ENCODE results near the gene EYA2. TPM values are rescaled to one million over a fixed set of nuclear protein-coding genes. Genes with fewer than 3 reads are reported as not detected.

The EYA2 gene
- under 1 TPM in 5 of 6 experiments, not detected in 1; 0.14 to 0.51 (median 0.28) TPM for total RNA-seq (2021; fragmentation: NEBNext Ultra II Directional; extraction: Animal tissue kit (Norgen Biotek cat#: 25700))
- long read RNA-seq: 0 reads

GRCh38 chr20:46894579-46894958 is at the start of gene EYA2:
Gene EYA2 (plus strand): TSS chr20:46894843. CDS start chr20:46990011, 95,168 bp downstream.
- peak within 1 kb of the TSS; percentile 70 for H3K4me3 Mint-ChIP-seq
- TF ChIP-seq, protein P1, sequence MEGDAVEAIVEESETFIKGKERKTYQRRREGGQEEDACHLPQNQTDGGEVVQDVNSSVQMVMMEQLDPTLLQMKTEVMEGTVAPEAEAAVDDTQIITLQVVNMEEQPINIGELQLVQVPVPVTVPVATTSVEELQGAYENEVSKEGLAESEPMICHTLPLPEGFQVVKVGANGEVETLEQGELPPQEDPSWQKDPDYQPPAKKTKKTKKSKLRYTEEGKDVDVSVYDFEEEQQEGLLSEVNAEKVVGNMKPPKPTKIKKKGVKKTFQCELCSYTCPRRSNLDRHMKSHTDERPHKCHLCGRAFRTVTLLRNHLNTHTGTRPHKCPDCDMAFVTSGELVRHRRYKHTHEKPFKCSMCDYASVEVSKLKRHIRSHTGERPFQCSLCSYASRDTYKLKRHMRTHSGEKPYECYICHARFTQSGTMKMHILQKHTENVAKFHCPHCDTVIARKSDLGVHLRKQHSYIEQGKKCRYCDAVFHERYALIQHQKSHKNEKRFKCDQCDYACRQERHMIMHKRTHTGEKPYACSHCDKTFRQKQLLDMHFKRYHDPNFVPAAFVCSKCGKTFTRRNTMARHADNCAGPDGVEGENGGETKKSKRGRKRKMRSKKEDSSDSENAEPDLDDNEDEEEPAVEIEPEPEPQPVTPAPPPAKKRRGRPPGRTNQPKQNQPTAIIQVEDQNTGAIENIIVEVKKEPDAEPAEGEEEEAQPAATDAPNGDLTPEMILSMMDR (IDR thresholded peaks at IDR 0.05): no peak
- peaks cover 8% of the 10 kb centered on the region for H3K9me3 Mint-ChIP-seq
- no peak for DNase-seq
- no peaks in the 10 kb centered on the region for H3K36me3 Mint-ChIP-seq (ENCODE audit: low read depth)
- H3K27me3 Mint-ChIP-seq (ENCODE audit: insufficient read depth): peaks cover 55% of the 10 kb centered on the region
- H3K4me1 Mint-ChIP-seq (ENCODE audit: low read depth): no peaks in the 10 kb centered on the region
- no peak within 1 kb of the TSS for H3K27ac Mint-ChIP-seq

- no peak for DNase-seq
- Mint-ChIP-seq H3K27ac (no peak overlapping the region), H3K4me3 (no peak overlapping the region), H3K9me3 (no peaks in the 10 kb centered on the region; the same call in 1 of the 2 replicates), H3K36me3 (ENCODE audit: low read depth) (no peaks in the 10 kb centered on the region), H3K27me3 (ENCODE audit: insufficient read depth) (peaks cover 7% of the 10 kb centered on the region), H3K4me1 (ENCODE audit: low read depth) (no peaks in the 10 kb centered on the region)
- TF ChIP-seq, protein P1 (IDR thresholded peaks at IDR 0.05): no peak
Measured at GRCh38 chr20:46844965-46845364, 49.7 kb upstream of the EYA2 start.

DNA sequence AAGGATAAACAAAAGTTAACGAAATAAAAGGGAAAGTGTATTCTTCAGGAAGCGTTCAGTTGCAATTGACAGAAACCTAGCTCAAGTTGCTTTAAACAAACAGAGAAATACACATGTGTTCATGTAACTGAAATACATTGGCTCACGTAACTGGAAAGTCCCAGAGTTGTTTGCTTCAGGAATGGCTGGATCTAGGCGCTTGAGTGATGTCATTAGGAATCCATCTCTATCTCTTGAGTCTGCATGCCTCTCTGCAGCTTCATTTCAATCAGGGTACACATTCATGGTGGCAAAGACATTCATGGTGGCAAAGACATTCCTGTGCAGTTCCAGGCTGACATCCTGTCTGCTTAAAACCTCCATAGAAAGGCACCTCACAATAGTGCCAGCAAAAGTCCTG is 45.4 kb upstream of the EYA2 start:
- no peak overlapping the region for H3K4me3 Mint-ChIP-seq
- no peaks in the 10 kb centered on the region for H3K36me3 Mint-ChIP-seq (ENCODE audit: low read depth)
- peaks cover 22% of the 10 kb centered on the region for H3K27me3 Mint-ChIP-seq (ENCODE audit: insufficient read depth)
- H3K4me1 Mint-ChIP-seq (ENCODE audit: low read depth): no peaks in the 10 kb centered on the region
- H3K9me3 Mint-ChIP-seq: no peaks in the 10 kb centered on the region; the same call in 1 of the 2 replicates
- DNase-seq: no peak
- H3K27ac Mint-ChIP-seq: no peak overlapping the region
- TF ChIP-seq, protein P1 (IDR thresholded peaks at IDR 0.05): no peak

DNA sequence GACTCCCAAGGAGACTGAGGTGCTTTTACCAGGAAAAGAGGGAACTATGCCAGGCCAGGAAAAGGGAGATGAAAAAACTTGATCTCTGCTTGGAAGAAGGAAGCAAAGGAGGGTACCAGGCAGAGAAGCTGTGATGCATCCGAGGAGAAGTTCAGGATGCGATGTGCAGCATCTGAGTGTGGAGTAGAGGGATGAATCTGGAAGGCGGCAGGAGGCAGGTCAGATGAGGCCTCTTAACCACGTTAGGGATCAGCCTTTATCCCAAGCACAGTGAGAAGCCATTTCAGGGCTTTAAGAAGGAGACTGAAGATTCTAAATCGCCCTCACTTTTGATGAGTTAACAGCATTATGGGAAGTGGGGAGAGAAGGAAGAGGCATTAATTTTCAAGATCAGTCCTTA is 44.9 kb upstream of the EYA2 start:
- Mint-ChIP-seq H3K4me1 (ENCODE audit: low read depth) (no peaks in the 10 kb centered on the region), H3K27me3 (ENCODE audit: insufficient read depth) (peaks cover 22% of the 10 kb centered on the region), H3K4me3 (no peak overlapping the region), H3K27ac (no peak overlapping the region), H3K9me3 (no peaks in the 10 kb centered on the region; the same call in 1 of the 2 replicates), H3K36me3 (ENCODE audit: low read depth) (no peaks in the 10 kb centered on the region)
- DNase-seq: no peak
- TF ChIP-seq, protein P1 (IDR thresholded peaks at IDR 0.05): no peak

DNA sequence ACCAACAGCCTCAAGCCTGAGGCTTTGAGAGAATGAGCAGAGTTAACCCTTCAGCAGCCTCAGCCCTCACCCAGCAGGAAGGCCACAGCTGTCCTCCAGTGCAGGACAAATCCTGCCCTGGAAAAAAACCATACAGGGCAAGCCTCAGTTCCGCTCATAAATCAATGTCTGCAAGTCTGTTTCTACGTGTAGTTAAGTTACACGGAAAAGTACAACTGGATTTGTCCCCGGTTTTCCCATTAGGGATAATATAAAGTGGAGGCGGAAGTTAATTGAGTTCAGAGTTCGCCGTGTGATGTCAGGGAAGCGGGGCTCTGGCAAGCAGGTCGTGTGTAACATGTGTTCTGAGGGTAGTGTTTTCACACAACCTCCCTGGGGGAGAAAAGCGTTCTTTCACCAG is 44.2 kb upstream of the EYA2 start:
- Mint-ChIP-seq H3K4me1 (ENCODE audit: low read depth) (no peaks in the 10 kb centered on the region), H3K27me3 (ENCODE audit: insufficient read depth) (peaks cover 23% of the 10 kb centered on the region), H3K27ac (no peak overlapping the region), H3K4me3 (no peak overlapping the region), H3K36me3 (ENCODE audit: low read depth) (no peaks in the 10 kb centered on the region), H3K9me3 (no peaks in the 10 kb centered on the region; the same call in 1 of the 2 replicates)
- TF ChIP-seq, protein P1 (IDR thresholded peaks at IDR 0.05): no peak
- no peak for DNase-seq

DNA sequence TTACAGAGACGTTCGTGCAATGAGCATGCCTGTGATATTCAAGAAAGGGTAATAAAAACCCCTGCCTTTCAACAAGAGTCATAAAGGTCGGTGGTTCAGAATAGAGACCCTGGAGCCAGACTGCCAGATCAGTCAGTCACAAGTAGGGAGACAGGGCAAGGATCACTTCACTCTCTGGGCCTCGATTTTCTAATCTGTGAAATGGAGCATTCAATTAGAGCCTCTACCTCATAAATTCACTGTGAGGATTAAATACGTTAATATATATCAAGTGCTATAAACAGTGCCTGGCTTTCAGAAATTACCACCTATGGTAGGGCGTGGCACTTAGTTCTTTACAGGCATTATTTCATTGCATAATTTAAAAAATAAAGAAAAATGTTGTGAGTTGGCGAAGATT is 43.7 kb upstream of the EYA2 start:
- Mint-ChIP-seq H3K27ac (no peak overlapping the region), H3K27me3 (ENCODE audit: insufficient read depth) (peaks cover 23% of the 10 kb centered on the region), H3K4me1 (ENCODE audit: low read depth) (no peaks in the 10 kb centered on the region), H3K36me3 (ENCODE audit: low read depth) (no peaks in the 10 kb centered on the region), H3K4me3 (no peak overlapping the region), H3K9me3 (no peaks in the 10 kb centered on the region; the same call in 1 of the 2 replicates)
- TF ChIP-seq, protein P1 (IDR thresholded peaks at IDR 0.05): no peak
- no peak for DNase-seq
